Sciatic nerve (tissue), 2 donors: Measurements from ENCODE around the gene UXS1. TPM values are rescaled to one million over a fixed set of nuclear protein-coding genes. Genes with fewer than 3 reads are reported as not detected.
"Not testable (repeated sequence)": the region's sequence is repeated elsewhere in the genome, so short reads cannot be mapped to it uniquely, and the experiment has no call there.

Experiments used
- ATAC-seq: fragments of 200-7000 bp; cut with Tn5 transposase; one replicate; pipeline ENCODE4 v1.9.1; 2020; ENCODE audit warnings: mild to moderate bottlenecking, moderate library complexity
- DNase-seq: peaks from one replicate; pipeline ENCODE4 v3.0.0-alpha.2; 2020; ENCODE audit warnings: low spot score
- intact Hi-C: fragments of 100-400 bp; cut with DNase I; formaldehyde crosslinking; loops from one replicate; pipeline ENCODE4 v1.14.2; 2022
- total RNA-seq: library from RNA; stranded (reverse); fragmentation: NEBNext Ultra II Directional; extraction: Animal tissue kit (Norgen Biotek cat#: 25700); gene quantifications from one replicate; pipeline ENCODE4 v1.2.1, GENCODE V29; 2021
- donor health status: DM: no; HTN: no; CAD: no.
- donor health status: DM: no; HTN: no; CAD: no.

Gene UXS1
- total RNA-seq, result 40.8 TPM

DNA sequence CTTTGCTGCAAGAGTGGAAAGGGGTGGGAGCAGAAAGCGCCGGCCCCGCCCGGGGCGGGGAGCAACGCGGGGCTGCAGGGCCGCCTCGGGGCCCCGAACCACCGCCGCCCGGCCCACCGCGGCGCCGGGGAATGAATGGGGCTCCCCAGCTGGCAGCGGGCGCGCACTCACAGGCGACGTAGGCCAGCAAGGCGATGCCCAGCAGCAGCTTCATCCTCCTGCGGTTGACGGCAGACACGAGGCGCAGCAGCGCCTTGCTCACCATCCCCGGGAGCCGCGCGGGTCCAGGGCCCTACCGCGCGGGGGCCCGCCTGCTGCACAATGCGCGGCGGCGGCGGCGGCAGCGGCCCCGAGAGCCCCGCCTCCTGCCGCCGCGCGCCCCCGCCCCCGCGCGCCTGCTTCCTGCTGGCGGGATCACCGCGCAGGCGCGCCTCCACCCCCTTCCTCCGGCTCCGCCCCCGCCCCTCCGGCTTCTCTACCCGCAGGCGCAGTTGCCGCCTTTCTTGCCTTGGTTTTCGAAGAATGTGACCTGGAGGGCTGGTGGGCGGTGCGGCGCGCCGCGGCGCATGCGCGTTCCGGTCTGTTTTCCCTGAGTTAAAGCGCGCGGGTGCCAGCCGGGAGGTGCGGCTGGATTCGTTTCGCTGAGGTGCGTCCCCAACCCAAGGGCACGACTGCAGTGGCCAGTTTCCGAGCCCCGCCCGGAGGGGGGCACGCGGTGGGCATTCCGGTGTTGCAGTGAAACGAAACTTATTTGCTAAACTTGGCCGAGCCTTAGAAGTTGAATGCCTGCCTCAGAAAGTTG lies at the start of gene UXS1:
TSS of gene UXS1 (minus strand) at position 325 of the 802 bp plus-strand sequence. CDS start at position 265, 60 bp downstream.
- peak; percentile 98 for ATAC-seq
- intact Hi-C loops, result no loop called here
- peak; percentile 99 for DNase-seq

- DNase-seq, intact Hi-C loops, ATAC-seq: not testable (repeated sequence)
These were observed 45.4 kb upstream of the UXS1 start for GRCh38 chr2:106239491-106239890.

DNA sequence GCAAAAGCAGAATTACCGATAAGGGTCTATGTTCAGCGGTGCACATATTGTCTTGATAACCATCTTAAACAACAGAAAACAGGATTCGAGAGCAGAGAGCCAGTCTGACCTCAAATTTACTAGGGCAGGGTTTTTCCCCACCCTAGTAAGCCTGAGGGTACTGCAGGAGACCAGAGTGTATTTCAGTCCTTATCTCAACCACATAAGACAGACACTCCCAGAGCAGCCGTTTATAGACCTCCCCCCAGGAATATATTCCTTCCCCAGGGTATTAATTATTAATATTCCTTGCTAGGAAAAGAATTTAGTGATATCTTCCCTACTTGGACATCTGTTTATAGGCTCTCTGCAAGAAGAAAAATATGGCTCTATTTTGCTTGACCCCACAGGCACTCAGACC lies 41.3 kb upstream of the UXS1 start:
- DNase-seq, intact Hi-C loops: not testable (repeated sequence)

DNA sequence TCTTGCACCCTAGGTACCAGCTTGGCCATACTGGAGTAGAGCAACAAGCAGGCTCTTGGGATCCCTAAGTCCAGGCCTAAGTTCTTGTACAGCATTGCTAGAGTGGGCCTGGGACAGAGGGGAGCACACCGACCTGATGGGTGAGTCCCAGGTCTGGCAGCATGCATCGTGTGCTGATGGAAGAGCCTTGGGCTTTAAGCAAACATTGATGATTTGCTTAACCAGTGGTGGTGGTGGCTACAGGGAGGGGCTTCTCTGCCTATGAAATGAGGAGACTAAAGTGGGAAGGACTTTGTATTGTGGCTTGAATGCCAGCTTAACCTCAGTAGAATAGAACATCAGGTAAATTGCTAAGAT lies 39.2 kb upstream of the UXS1 start:
- DNase-seq, result no peak
- no peak for ATAC-seq
- intact Hi-C loops, result no loop called here

More for the DNA sequence above, 41.3 kb upstream of the UXS1 start:
- not testable (repeated sequence) for ATAC-seq

DNA sequence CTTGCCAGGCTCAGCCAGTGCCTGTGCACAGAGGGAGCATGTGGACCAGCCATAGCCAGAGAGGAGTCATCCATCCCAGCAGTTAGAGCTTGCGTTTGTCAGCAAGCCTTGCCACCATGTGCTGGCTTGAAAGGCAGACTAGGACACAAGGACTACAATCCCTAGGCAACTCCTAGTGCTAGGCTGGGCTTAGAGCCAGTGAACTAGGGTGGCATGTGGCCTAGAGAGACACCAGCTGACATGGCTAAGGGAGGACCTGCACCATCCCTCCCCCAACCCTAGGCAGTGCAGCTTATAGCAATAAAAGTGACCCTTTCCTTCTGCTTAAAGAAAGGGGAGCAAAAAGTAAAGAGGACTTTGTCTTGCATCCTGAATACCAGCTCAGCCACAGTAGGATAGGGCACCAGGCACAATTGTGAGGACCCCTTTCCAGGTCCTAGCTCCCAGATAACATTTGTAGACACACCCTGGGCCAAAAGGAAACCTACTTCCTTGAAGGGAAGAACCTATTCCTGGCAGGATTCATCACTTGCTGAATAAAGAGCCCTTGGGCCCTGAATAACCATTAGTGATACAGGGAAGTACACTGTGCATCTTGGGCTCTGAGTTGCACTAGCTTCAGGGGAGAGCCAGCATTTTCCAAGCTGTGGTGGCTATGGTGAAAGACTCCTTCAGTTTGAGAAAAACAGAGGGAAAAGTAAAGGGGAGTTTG lies 38.7 kb upstream of the UXS1 start:
- ATAC-seq (no peak), DNase-seq (no peak)
- intact Hi-C loops, result no loop called here

DNA sequence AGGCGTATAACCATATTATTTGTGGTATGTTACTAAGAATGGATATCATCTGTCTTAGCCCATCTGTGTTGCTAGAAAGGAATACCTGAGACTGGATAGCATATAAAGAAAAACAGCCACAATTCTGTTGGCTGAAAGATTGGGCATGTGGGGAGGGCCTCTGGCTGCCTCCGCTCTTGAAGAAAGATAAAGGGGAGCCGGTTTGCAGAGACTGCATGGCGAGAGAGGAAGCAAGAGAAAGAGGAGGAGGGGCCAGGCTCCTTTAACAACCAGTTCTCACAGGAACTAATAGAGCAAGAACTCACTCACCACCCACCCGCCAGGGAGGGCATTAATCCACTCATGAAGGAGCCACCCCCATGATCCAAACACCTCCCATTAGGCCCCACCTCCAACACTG lies 29.2 kb upstream of the UXS1 start:
- no peak for ATAC-seq
- intact Hi-C loops, result no loop called here
- no peak for DNase-seq

DNA sequence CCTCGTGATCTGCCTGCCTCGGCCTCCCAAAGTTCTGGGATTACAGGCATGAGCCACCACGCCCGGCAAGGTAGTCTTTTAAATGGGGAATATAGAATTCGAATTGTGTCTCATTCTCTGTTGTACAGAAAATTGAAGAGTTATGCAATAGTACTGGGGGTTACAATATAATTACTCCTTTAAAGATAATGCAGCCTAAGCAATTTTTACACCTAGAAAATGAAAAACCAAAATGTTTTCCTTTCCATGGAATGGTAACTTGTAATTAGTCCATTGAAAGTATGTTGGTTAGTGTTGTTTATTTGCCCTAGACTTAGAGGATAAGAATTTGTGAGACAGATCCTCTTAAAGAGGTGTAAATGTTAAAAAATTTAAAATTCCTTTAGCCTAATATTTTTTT lies 28.0 kb upstream of the UXS1 start:
- intact Hi-C loops, ATAC-seq, DNase-seq: not testable (repeated sequence)

- no peak for ATAC-seq
- DNase-seq, result no peak
- intact Hi-C loops, result no loop called here
These were observed 25.7 kb upstream of the UXS1 start for GRCh38 chr2:106219813-106220212.

DNA sequence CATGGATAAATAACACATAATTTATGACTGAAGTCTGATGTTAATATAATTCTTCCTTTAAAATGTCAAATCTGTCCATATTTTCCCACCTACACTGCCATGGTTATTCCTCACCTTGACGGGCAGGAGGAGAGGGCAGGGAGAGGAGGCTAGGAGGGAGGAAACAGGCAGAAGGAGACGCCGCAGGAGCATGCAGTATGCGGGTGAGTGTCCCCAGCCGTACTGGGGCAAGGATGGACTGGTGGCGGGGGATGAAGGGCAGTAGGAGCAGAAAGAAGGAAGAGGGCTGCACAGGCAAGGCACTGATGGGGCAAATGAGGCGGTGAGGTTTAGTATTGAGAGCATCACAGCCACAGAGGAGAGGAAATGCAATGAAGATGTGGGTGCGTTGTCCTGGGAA lies 25.1 kb upstream of the UXS1 start:
- DNase-seq, intact Hi-C loops, ATAC-seq: not testable (repeated sequence)

DNA sequence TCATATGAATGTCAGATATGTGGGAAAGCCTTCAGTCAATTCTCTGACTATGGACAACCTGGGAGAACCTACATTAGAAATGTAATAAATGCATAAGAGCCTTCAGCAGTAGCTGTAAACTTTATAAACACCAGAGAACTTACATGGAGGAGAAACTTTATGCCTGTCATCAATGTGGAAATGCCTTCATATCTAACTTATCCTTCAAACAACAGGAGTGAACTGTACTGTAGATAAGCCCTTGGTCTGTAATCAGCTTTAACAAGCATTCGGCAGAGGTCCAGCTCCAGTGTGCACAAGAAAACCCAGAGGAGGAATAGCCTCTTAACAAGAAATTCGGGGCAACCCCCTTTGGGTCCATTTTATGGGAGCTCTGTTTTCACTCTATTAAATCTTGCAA lies 14.8 kb upstream of the UXS1 start:
- no peak for ATAC-seq
- intact Hi-C loops, result no loop called here
- no peak for DNase-seq

DNA sequence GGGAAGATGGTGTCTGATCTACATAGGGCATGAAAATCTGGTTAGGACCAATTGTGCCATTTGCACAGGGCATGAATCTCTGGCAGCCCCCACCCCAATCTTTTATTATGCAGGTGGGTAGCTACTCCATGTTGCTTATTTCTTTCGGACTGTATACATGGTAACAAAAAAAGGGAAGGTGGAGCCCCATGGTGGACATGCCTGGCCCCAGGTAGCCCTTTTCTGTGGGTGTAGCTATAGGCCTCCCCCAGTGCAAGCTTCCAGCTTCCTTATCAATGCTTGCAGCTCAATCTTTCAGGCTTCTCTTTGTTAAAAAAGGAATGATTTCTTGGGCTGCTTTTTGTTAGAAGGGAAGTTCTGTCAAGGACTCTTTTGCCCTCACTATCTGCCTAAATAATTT lies 14.3 kb upstream of the UXS1 start:
- intact Hi-C loops, result no loop called here
- ATAC-seq, result no peak
- DNase-seq, result no peak

GRCh38 chr2:106207246-106207645 lies 13.1 kb upstream of the UXS1 start:
- DNase-seq (no peak), ATAC-seq (no peak)
- intact Hi-C loops, result no loop called here

GRCh38 chr2:106205488-106205887 lies 11.4 kb upstream of the UXS1 start:
- intact Hi-C loops, result no loop called here
- no peak for ATAC-seq
- no peak for DNase-seq

- intact Hi-C loops, DNase-seq, ATAC-seq: not testable (repeated sequence)
These were observed 10.4 kb upstream of the UXS1 start for GRCh38 chr2:106204551-106204950.

- ATAC-seq (no peak), DNase-seq (no peak)
- intact Hi-C loops, result no loop called here
These were observed 7.6 kb upstream of the UXS1 start for GRCh38 chr2:106201661-106202060.

DNA sequence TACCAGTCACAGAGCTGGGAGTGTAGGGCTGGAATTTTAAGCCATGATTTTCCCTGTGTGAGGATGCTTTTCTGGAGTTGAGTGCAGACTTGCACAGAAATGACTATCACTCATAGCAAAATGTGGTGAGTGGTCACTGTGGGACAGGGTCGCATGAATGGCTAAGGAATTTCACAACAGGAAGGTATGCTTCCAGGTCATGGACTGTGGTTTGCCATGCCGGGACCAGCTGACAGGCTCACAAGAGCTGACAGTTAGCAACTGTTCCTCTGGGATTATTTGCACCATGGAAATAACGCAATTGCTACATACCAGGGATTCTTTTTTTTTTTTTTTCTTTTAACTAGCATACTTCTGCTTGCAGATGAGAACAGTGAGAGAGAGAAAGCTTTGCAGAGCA lies 3.8 kb upstream of the UXS1 start:
- DNase-seq (no peak), ATAC-seq (peak; percentile 54)
- intact Hi-C loops, result no loop called here

GRCh38 chr2:106195981-106196380 lies 1.9 kb upstream of the UXS1 start:
- no peak for ATAC-seq
- DNase-seq, result no peak
- intact Hi-C loops, result no loop called here

DNA sequence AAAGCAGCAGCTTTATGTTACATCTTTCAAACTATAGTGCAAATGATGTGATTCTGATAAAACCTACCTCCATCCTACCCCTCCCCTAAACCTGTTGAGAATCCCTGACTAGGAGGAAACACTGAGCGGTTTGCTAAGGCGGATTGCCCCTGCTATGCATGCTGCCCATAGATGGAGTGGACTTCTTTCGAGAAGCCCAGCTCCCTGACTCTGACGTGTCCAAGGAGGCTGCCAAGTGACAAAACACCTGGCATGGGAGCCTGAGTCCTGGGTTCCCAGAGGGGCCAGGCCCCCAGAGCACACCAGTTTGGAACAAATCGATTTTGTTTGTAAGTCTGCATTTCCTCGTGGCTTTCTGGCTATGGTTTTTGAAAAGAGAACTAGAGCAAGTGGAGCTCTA lies 1.4 kb upstream of the UXS1 start:
- ATAC-seq (no peak), DNase-seq (no peak)
- intact Hi-C loops, result no loop called here

- intact Hi-C loops, result no loop called here
- DNase-seq, result peak; percentile 70
- ATAC-seq, result no peak
These were observed 468 bp downstream of the UXS1 start for GRCh38 chr2:106193690-106193976.

DNA sequence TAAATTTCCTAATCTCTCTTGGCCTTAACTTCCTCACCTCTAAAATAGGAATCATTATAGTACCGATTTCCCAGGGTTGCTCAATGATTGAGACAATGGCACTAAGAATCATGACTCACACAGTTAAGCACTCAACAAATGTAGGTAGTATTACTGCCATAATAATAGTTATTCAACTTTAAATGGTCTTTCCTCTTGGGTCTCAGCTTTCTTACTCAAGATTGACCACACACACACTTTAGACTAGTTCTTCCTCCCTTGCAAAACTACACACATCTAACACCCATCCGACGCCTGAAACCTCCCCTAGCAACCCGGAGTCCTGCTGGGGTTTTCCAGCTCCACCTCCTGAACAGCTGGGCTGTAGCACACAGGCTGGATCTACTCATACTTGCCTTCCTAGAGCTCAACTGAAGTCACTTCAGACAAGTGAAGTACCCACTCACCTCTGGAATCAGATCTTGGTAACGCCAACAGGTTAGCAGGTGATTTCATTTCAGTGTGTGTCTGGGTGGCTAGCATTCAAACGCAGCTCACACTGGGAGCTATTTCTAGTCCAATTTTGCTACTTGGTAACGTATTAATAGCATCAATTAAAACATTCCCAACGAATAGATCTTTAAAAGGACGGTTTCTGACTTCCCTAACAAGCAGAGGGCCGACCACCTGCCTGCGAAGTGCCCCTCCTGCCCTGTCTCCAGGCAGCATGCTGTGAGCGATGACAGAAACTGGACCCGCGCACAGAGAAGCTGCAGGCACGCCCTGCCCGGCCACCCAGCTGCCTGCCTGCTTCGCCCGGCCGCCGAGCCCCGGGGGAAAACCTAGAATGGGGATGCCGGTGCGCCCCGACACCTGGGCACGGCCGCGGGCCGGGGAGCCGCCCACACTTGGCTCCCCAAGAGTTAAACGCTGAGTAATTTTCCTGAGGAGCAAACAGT lies 1.1 kb downstream of the UXS1 start:
- peak; percentile 23 for ATAC-seq
- intact Hi-C loops, result no loop called here

More for the DNA sequence above, 1.1 kb downstream of the UXS1 start:
- peak; percentile 67 for DNase-seq
